Ishikawa (cell line): ENCODE measurements around the gene BNIPL.

Experiments used
- EP300 ChIP-seq: IDR thresholded peaks from 2 replicates; pipeline ENCODE4 v1.6.1; 2012; ENCODE audit warnings: borderline replicate concordance
- TF ChIP-seq, protein P1 (sequence below): IDR thresholded peaks from 2 replicates; pipeline ENCODE4 v1.6.1; 2012

- TF ChIP-seq, protein P1, sequence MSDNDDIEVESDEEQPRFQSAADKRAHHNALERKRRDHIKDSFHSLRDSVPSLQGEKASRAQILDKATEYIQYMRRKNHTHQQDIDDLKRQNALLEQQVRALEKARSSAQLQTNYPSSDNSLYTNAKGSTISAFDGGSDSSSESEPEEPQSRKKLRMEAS: no peak
- no peak for TF ChIP-seq EP300
These were observed 40.5 kb upstream of the BNIPL start for GRCh38 chr1:150995896-150996295.
